Measurements from ENCODE around the gene DNAJC27. TPM values are rescaled to one million over a fixed set of nuclear protein-coding genes. Genes with fewer than 3 reads are reported as not detected.

Gene DNAJC27
- total and polyA plus RNA-seq, 9 of the 15 experiments (the other 6 are each of a cell fraction or from before 2014, with no cell fraction given): 0.53 to 5.9 (median 3.0) TPM

DNA sequence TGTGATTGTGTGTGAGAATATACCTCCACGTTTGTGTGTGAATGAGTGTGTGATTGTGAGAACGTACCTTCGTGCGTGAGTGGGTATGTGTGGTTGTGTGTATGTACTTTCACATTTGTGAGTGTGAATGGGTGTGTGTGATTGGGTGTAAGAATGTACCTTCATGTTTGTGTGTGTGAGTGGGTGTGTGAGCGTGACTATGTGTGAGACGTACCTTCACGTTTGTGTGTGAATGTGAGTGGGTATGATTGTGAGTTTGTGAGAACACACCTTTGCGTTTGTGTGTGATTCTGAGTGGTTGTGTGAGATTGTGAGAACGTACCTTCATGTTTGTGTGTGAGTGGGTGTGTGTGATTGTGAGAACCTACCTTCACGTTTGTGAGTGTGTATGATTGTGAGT is 45.9 kb downstream of the DNAJC27 start:
- in situ Hi-C loops (cut with MboI): no loop called here
- FAIRE-seq: peak; percentile 48
- ATAC-seq: no peak
- 78% methylated on average over 10 of the region's 10 CpGs for WGBS (ENCODE audit: insufficient coverage, low coverage, missing lambda C conversion rate)
- no peaks in the 10 kb centered on the region for H3K27me3 ChIP-seq (ENCODE audit: control insufficient read depth in 2 of 2, insufficient read depth in 2 of 2, low read length in 2 of 2)
- H3K9ac ChIP-seq (ENCODE audit: insufficient read depth in 1 of 2, low read depth in 2 of 2, low read length in 2 of 2): no peak overlapping the region
- H3K9me3 ChIP-seq (replicated peaks; ENCODE audit: control insufficient read depth, insufficient read depth, low read depth, low read length): no peaks in the 10 kb centered on the region
- CTCF ChIA-PET (ENCODE audit: low intra/inter-chr PET ratio): no interaction called here
- H3K79me2 ChIP-seq (ENCODE audit: control insufficient read depth, insufficient read depth, low read length): no peaks in the 10 kb centered on the region
- POLR2A ChIA-PET: no interaction called here
- no peak overlapping the region for H3K4me3 ChIP-seq
- intact Hi-C loops (cut with micrococcal nuclease): no loop called here
- BruUV-seq (replicated peaks): no TSS peak
- no peak for DNase-seq (ENCODE audit: extremely low read depth in 1 of 4, low spot score in 3 of 4)
- H2AFZ ChIP-seq (ENCODE audit: low read depth, low read length): no peak overlapping the region
- peaks cover 17 to 31% of the 10 kb centered on the region in 2 experiments; a peak in 4 of 5 replicates for H3K4me1 ChIP-seq (replicated peaks in 1 of 2; ENCODE audit: control insufficient read depth in 2 of 2, insufficient read depth in 2 of 2, low read length in 2 of 2)
- H3K27ac ChIP-seq (ENCODE audit: extremely low read depth, low read depth, low read length): no peak overlapping the region
- no peaks in the 10 kb centered on the region for H4K20me1 ChIP-seq (replicated peaks; ENCODE audit: control insufficient read depth, insufficient read depth, low read length)
- H3K9me1 ChIP-seq (ENCODE audit: control insufficient read depth, insufficient read depth, low read length): no peaks in the 10 kb centered on the region
- H3K4me2 ChIP-seq (ENCODE audit: insufficient read depth, low read length): no peak overlapping the region
- TF ChIP-seq, protein P1, sequence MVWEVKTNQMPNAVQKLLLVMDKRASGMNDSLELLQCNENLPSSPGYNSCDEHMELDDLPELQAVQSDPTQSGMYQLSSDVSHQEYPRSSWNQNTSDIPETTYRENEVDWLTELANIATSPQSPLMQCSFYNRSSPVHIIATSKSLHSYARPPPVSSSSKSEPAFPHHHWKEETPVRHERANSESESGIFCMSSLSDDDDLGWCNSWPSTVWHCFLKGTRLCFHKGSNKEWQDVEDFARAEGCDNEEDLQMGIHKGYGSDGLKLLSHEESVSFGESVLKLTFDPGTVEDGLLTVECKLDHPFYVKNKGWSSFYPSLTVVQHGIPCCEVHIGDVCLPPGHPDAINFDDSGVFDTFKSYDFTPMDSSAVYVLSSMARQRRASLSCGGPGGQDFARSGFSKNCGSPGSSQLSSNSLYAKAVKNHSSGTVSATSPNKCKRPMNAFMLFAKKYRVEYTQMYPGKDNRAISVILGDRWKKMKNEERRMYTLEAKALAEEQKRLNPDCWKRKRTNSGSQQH (CRISPR knock-in tag; IDR thresholded peaks at IDR 0.05): no peak
- TF ChIP-seq NR2F6 (CRISPR knock-in tag; IDR thresholded peaks at IDR 0.05) (no peak), ELF4 (CRISPR knock-in tag; IDR thresholded peaks at IDR 0.05) (0 out of 2 replicates have a peak, but pooled peaks have one; percentile 6)
- H3K36me3 ChIP-seq (ENCODE audit: control insufficient read depth, insufficient read depth, low read length): no peaks in the 10 kb centered on the region; the same call in 2 of the 3 replicates

GRCh38 chr2:24924732-24925131 is 47.0 kb downstream of the DNAJC27 start:
- in situ Hi-C loops (cut with MboI) (no loop called here), intact Hi-C loops (cut with micrococcal nuclease) (loop anchor here (5.0 kb wide), 1 partner anchor 48 kb away; the partner anchor contains the start of gene DNAJC27)
- POLR2A ChIA-PET: interaction anchor here (0.6 kb wide), 1 partner anchor 257 kb away, joined by 3 read pairs; no protein-coding TSS in a partner anchor
- no peaks in the 10 kb centered on the region for H3K79me2 ChIP-seq (ENCODE audit: control insufficient read depth, insufficient read depth, low read length)
- DNase-seq (ENCODE audit: extremely low read depth in 1 of 4, low spot score in 3 of 4) (peak in 1 of 4 experiments; percentile 37), ATAC-seq (peak; percentile 6), FAIRE-seq (no peak)
- H3K9ac ChIP-seq (ENCODE audit: insufficient read depth in 1 of 2, low read depth in 2 of 2, low read length in 2 of 2): peak overlapping the region in 1 of 2 experiments; percentile 73; a peak in 2 of 4 replicates
- H3K4me3 ChIP-seq: no peak overlapping the region
- no peaks in the 10 kb centered on the region for H4K20me1 ChIP-seq (replicated peaks; ENCODE audit: control insufficient read depth, insufficient read depth, low read length)
- no TSS peak for BruUV-seq (replicated peaks)
- H3K36me3 ChIP-seq (ENCODE audit: control insufficient read depth, insufficient read depth, low read length): no peaks in the 10 kb centered on the region; the same call in 2 of the 3 replicates
- peak overlapping the region; percentile 73 for H2AFZ ChIP-seq (ENCODE audit: low read depth, low read length)
- H3K4me2 ChIP-seq (ENCODE audit: insufficient read depth, low read length): peak overlapping the region; percentile 51; the same call in 1 of the 2 replicates
- H3K4me1 ChIP-seq (replicated peaks in 1 of 2; ENCODE audit: control insufficient read depth in 2 of 2, insufficient read depth in 2 of 2, low read length in 2 of 2): peaks cover 19 to 38% of the 10 kb centered on the region in 2 experiments; a peak in 4 of 5 replicates
- no peaks in the 10 kb centered on the region for H3K9me1 ChIP-seq (ENCODE audit: control insufficient read depth, insufficient read depth, low read length)
- H3K27me3 ChIP-seq (ENCODE audit: control insufficient read depth in 2 of 2, insufficient read depth in 2 of 2, low read length in 2 of 2): no peaks in the 10 kb centered on the region
- H3K27ac ChIP-seq (ENCODE audit: extremely low read depth, low read depth, low read length): no peak overlapping the region; the same call in 2 of the 3 replicates
- WGBS (ENCODE audit: insufficient coverage, low coverage, missing lambda C conversion rate): 25% methylated on average over 6 of the region's 6 CpGs
- H3K9me3 ChIP-seq (replicated peaks; ENCODE audit: control insufficient read depth, insufficient read depth, low read depth, low read length): no peaks in the 10 kb centered on the region
- CTCF ChIA-PET (ENCODE audit: low intra/inter-chr PET ratio): interaction anchor here (0.6 kb wide), 1 partner anchor 283 kb away, joined by 4 read pairs; no protein-coding TSS in a partner anchor
- TF ChIP-seq MCM7 (IDR thresholded peaks at IDR 0.05): no peak
- TF ChIP-seq TCF3 (CRISPR knock-in tag; IDR thresholded peaks at IDR 0.05): 0 out of 2 replicates have a peak, but pooled peaks have one; percentile 11
- TF ChIP-seq NRF1 (conservative IDR thresholded peaks at IDR 0.05 in 1 of 2, IDR thresholded peaks at IDR 0.05 in 1 of 2): peak; percentile 18 to 24; a peak in 1 of 4 replicates
- TF ChIP-seq ZNF124 (CRISPR knock-in tag; IDR thresholded peaks at IDR 0.05): no peak
- no peak for TF ChIP-seq ZKSCAN8 (CRISPR knock-in tag; IDR thresholded peaks at IDR 0.05)
- TF ChIP-seq, protein P2, sequence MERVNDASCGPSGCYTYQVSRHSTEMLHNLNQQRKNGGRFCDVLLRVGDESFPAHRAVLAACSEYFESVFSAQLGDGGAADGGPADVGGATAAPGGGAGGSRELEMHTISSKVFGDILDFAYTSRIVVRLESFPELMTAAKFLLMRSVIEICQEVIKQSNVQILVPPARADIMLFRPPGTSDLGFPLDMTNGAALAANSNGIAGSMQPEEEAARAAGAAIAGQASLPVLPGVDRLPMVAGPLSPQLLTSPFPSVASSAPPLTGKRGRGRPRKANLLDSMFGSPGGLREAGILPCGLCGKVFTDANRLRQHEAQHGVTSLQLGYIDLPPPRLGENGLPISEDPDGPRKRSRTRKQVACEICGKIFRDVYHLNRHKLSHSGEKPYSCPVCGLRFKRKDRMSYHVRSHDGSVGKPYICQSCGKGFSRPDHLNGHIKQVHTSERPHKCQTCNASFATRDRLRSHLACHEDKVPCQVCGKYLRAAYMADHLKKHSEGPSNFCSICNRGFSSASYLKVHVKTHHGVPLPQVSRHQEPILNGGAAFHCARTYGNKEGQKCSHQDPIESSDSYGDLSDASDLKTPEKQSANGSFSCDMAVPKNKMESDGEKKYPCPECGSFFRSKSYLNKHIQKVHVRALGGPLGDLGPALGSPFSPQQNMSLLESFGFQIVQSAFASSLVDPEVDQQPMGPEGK (CRISPR knock-in tag; IDR thresholded peaks at IDR 0.05; ENCODE audit: borderline replicate concordance): no peak
- no peak for TF ChIP-seq MYC (IDR thresholded peaks at IDR 0.05; ENCODE audit: low read depth, low read length)
- TF ChIP-seq MYC (CRISPR knock-in tag; IDR thresholded peaks at IDR 0.05; ENCODE audit: borderline replicate concordance, low read depth): no peak
- TF ChIP-seq TAF15 (IDR thresholded peaks at IDR 0.05; ENCODE audit: low read depth, low read length): no peak
- TF ChIP-seq BRCA1 (IDR thresholded peaks at IDR 0.05): no peak
- TF ChIP-seq BRCA1 (CRISPR knock-in tag; IDR thresholded peaks at IDR 0.05): 0 out of 2 replicates have a peak, but pooled peaks have one; percentile 32

Data from K562 (cell line).